Neural cell (in vitro differentiated cells): ENCODE data around the gene RFT1. TPM values are rescaled to one million over a fixed set of nuclear protein-coding genes. Genes with fewer than 3 reads are reported as not detected.

Experiments used
- H2AFZ ChIP-seq: fragments of 200-600, 300-800 bp; sonication (generic), shearing (Covaris generic); 2 replicates; pipeline ENCODE4 v1.6.0; 2014; ENCODE audit warnings: low read depth, mild to moderate bottlenecking, antibody characterized with exemption, low read length, moderate library complexity
- H3F3A ChIP-seq: fragments of 200-600 bp; shearing (Covaris generic); 2 replicates; pipeline ENCODE4 v1.6.1; 2016; ENCODE audit warnings: mild to moderate bottlenecking, moderate library complexity, mixed read lengths, antibody characterized with exemption, low read length; ENCODE audit not compliant: insufficient read depth, poor library complexity, severe bottlenecking
- H3K27ac ChIP-seq: fragments of 200-600, 300-800 bp; sonication (generic), shearing (Covaris generic); 2 replicates; pipeline ENCODE4 v1.5.1; 2014; ENCODE audit warnings: mild to moderate bottlenecking, low read length, moderate library complexity
- H3K27me3 ChIP-seq: fragments of 300-800, 200-600 bp; sonication (generic), shearing (Covaris generic); 2 replicates; pipeline ENCODE4 v1.6.0; 2014; ENCODE audit warnings: mild to moderate bottlenecking, low read depth, low read length, moderate library complexity; ENCODE audit not compliant: insufficient read depth
- H3K36me3 ChIP-seq: fragments of 300-800, 200-600 bp; sonication (generic), shearing (Covaris generic); 2 replicates; pipeline ENCODE4 v1.5.1; 2014; ENCODE audit warnings: mild to moderate bottlenecking, antibody characterized with exemption, low read length, moderate library complexity; ENCODE audit not compliant: insufficient read depth
- H3K4me2 ChIP-seq: fragments of 300-800, 200-600 bp; sonication (generic), shearing (Covaris generic); 2 replicates; pipeline ENCODE4 v1.6.0; 2014; ENCODE audit warnings: mild to moderate bottlenecking, low read length
- H3K4me3 ChIP-seq: fragments of 300-800, 200-600 bp; sonication (generic), shearing (Covaris generic); 2 replicates; pipeline ENCODE4 v1.5.1; 2014; ENCODE audit warnings: mild to moderate bottlenecking, low read length, moderate library complexity
- H3K79me2 ChIP-seq: fragments of 200-600 bp; shearing (Covaris generic); replicated peaks from 2 replicates; pipeline ENCODE4 v1.6.0; 2014; ENCODE audit warnings: mild to moderate bottlenecking, low read length, moderate library complexity; ENCODE audit not compliant: insufficient read depth
- H3K9ac ChIP-seq: fragments of 300-800, 200-600 bp; sonication (generic), shearing (Covaris generic); 2 replicates; pipeline ENCODE4 v1.6.1; 2016; ENCODE audit warnings: mild to moderate bottlenecking, low read length, mixed read lengths
- H3K9me2 ChIP-seq: fragments of 200-600 bp; shearing (Covaris generic); 2 replicates; pipeline ENCODE4 v1.6.1; 2016; ENCODE audit warnings: mild to moderate bottlenecking, low read length, mixed read lengths; ENCODE audit not compliant: insufficient read depth
- H3K9me3 ChIP-seq: fragments of 200-600, 300-800 bp; sonication (generic), shearing (Covaris generic); 2 replicates; pipeline ENCODE4 v1.6.1; 2016; ENCODE audit warnings: mild to moderate bottlenecking, mixed run types, low read length, moderate library complexity, mixed read lengths
- H4K20me1 ChIP-seq: fragments of 200-600 bp; shearing (Covaris generic); 2 replicates; pipeline ENCODE4 v1.6.1; 2016; ENCODE audit warnings: mild to moderate bottlenecking, mixed run types; ENCODE audit not compliant: insufficient read depth
- CTCF ChIP-seq: fragments of 450-650 bp; IDR thresholded peaks from 2 replicates; pipeline ENCODE4 v1.5.1; 2014; ENCODE audit warnings: antibody characterized with exemption, mild to moderate bottlenecking, moderate library complexity; ENCODE audit not compliant: poor library complexity, severe bottlenecking
- EP300 ChIP-seq: fragments of 450-650 bp; conservative IDR thresholded peaks from 2 replicates; pipeline ENCODE4 v1.6.1; 2014; ENCODE audit warnings: antibody characterized with exemption, mild to moderate bottlenecking, moderate library complexity; ENCODE audit not compliant: poor library complexity, severe bottlenecking
- EZH2 ChIP-seq: fragments of 200-600, 300-800 bp; shearing (Covaris generic), sonication (generic); IDR thresholded peaks from 2 replicates; pipeline ENCODE4 v1.6.1; 2014; ENCODE audit warnings: antibody characterized with exemption, low read length, borderline replicate concordance, mild to moderate bottlenecking; ENCODE audit not compliant: insufficient read depth, poor library complexity, severe bottlenecking
- MXI1 ChIP-seq: fragments of 450-650 bp; conservative IDR thresholded peaks from 2 replicates; pipeline ENCODE4 v1.6.1; 2014; ENCODE audit warnings: antibody characterized with exemption, mild to moderate bottlenecking; ENCODE audit not compliant: poor library complexity, severe bottlenecking
- POLR2AphosphoS5 ChIP-seq: IDR thresholded peaks from 2 replicates; pipeline ENCODE4 v1.6.1; 2012
- RAD21 ChIP-seq: fragments of 450-650 bp; conservative IDR thresholded peaks from 2 replicates; pipeline ENCODE4 v1.6.1; 2014; ENCODE audit warnings: antibody characterized with exemption, mild to moderate bottlenecking, moderate library complexity
- REST ChIP-seq: IDR thresholded peaks from 2 replicates; pipeline ENCODE4 v1.6.1; 2012; ENCODE audit warnings: borderline replicate concordance
- SMC3 ChIP-seq: fragments of 450-650 bp; conservative IDR thresholded peaks from 2 replicates; pipeline ENCODE4 v1.6.1; 2014; ENCODE audit warnings: antibody characterized with exemption, mild to moderate bottlenecking, moderate library complexity; ENCODE audit not compliant: poor library complexity
- TAF1 ChIP-seq: IDR thresholded peaks from 2 replicates; pipeline ENCODE4 v1.6.1; 2012; ENCODE audit warnings: low read depth
- polyA plus RNA-seq: library from polyadenylated mRNA; depleted of rRNA; stranded (reverse); fragments of >200 nt; gene quantifications from 2 replicates; pipeline ENCODE4 v1.2.3, GENCODE V29; 2014

RFT1 gene
- polyA plus RNA-seq, 1 donor from 2014 or later, result 6.1 TPM

GRCh38 chr3:53091011-53091410 is 39.2 kb downstream of the RFT1 start:
- Histone ChIP-seq H3K27ac (no peak overlapping the region), H3K4me2 (no peak overlapping the region), H3K9ac (no peak overlapping the region), H3K4me3 (no peak overlapping the region), H3K79me2 (no peaks in the 10 kb centered on the region), H3K36me3 (no peaks in the 10 kb centered on the region), H2AFZ (no peak overlapping the region), H4K20me1 (no peaks in the 10 kb centered on the region), H3K27me3 (no peaks in the 10 kb centered on the region), H3F3A (no peaks in the 10 kb centered on the region), H3K9me2 (no peaks in the 10 kb centered on the region), H3K9me3 (no peaks in the 10 kb centered on the region)
- TF ChIP-seq CTCF, result no peak
- no peak for TF ChIP-seq EZH2
- TF ChIP-seq REST, result no peak
- no peak for TF ChIP-seq MXI1
- no peak for TF ChIP-seq EP300
- TF ChIP-seq SMC3, result no peak
- no peak for TF ChIP-seq RAD21
- TF ChIP-seq POLR2AphosphoS5, result no peak
- no peak for TF ChIP-seq TAF1

- H3K27ac ChIP-seq, result no peak overlapping the region
- H2AFZ ChIP-seq, result no peak overlapping the region
- no peaks in the 10 kb centered on the region for H3K9me2 ChIP-seq
- TF ChIP-seq EZH2, result no peak
- TF ChIP-seq POLR2AphosphoS5, result no peak
- TF ChIP-seq CTCF, result no peak
- TF ChIP-seq RAD21, result no peak
- TF ChIP-seq REST, result no peak
- no peak for TF ChIP-seq SMC3
- TF ChIP-seq TAF1, result no peak
- H3K9ac ChIP-seq, result no peak overlapping the region
- H3K36me3 ChIP-seq, result no peaks in the 10 kb centered on the region
- no peaks in the 10 kb centered on the region for H3K9me3 ChIP-seq
- H3K79me2 ChIP-seq, result no peaks in the 10 kb centered on the region
- H3K27me3 ChIP-seq, result no peaks in the 10 kb centered on the region
- no peaks in the 10 kb centered on the region for H4K20me1 ChIP-seq
- no peak overlapping the region for H3K4me3 ChIP-seq
- H3K4me2 ChIP-seq, result no peak overlapping the region
- H3F3A ChIP-seq, result no peaks in the 10 kb centered on the region
These were observed 40.7 kb downstream of the RFT1 start for GRCh38 chr3:53089511-53089910.
